H1 (cell line): ENCODE measurements around the gene ATP6AP1. TPM values are rescaled to one million over a fixed set of nuclear protein-coding genes. Genes with fewer than 3 reads are reported as not detected.

Experiments used
- CTCF ChIA-PET: fragments of 300-600 bp; sonication (Branson Sonifier 250); formaldehyde crosslinking; loops from one replicate; lab custom pipeline; 2021; ENCODE audit not compliant: partially characterized antibody; lab: Charles Lee
- POLR2A ChIA-PET: fragments of 300-600 bp; sonication (Branson Sonifier 250); formaldehyde crosslinking; loops from one replicate; lab custom pipeline; 2021; ENCODE audit warnings: inconsistent platforms; ENCODE audit not compliant: partially characterized antibody; lab: Charles Lee
- DNase-seq, 2 experiments: peaks; one replicate each; pipeline versions ENCODE4 v3.0.0 to v3.0.0-alpha.2; 2010 to 2022; ENCODE audit warnings: low spot score in 2 of 2, low read depth in 1 of 2, mixed read lengths in 1 of 2
- FAIRE-seq: peaks from 2 replicates; lab custom pipeline; 2011; peaks lifted over from hg19 to GRCh38; lab: Jason Lieb, UNC
- H2AFZ ChIP-seq: 2 replicates; pipeline ENCODE4 v1.8.1; 2012; ENCODE audit warnings: low read length, inconsistent platforms
- H2AK5ac ChIP-seq: 2 replicates; pipeline ENCODE4 v1.6.1; 2013; ENCODE audit warnings: low read depth, low read length
- H2BK120ac ChIP-seq: replicated peaks from 2 replicates; pipeline ENCODE3; 2013; ENCODE audit warnings: low read depth, low read length, inconsistent platforms
- H2BK12ac ChIP-seq: 2 replicates; pipeline ENCODE4 v1.6.1; 2013; ENCODE audit warnings: low read depth, low read length
- H2BK15ac ChIP-seq: 2 replicates; pipeline ENCODE4 v1.6.1; 2013; ENCODE audit warnings: low read length
- H2BK20ac ChIP-seq: 2 replicates; pipeline ENCODE4 v1.6.1; 2013; ENCODE audit warnings: low read length
- H2BK5ac ChIP-seq: 2 replicates; pipeline ENCODE4 v1.6.1; 2013; ENCODE audit warnings: low read depth, low read length
- H3K14ac ChIP-seq: 2 replicates; pipeline ENCODE4 v1.6.1; 2013; ENCODE audit warnings: inconsistent platforms; ENCODE audit not compliant: insufficient read length
- H3K18ac ChIP-seq: 2 replicates; pipeline ENCODE4 v1.6.1; 2013; ENCODE audit warnings: low read length; ENCODE audit errors: extremely low read depth
- H3K23ac ChIP-seq: 2 replicates; pipeline ENCODE4 v1.6.1; 2013; ENCODE audit warnings: inconsistent platforms; ENCODE audit not compliant: insufficient read length
- H3K23me2 ChIP-seq: 2 replicates; pipeline ENCODE4 v1.6.1; 2013; ENCODE audit warnings: low read depth, low read length
- H3K27ac ChIP-seq: 2 replicates; pipeline ENCODE4 v1.6.1; 2011; ENCODE audit warnings: low read depth, low read length, inconsistent platforms
- H3K27me3 ChIP-seq, 4 experiments: replicated peaks in 1 of 4; 1 replicate in 1 of 4; 2 replicates in 3 of 4; pipeline versions ENCODE4 v1.6.1 to v1.8.1; 2011 to 2013; ENCODE audit warnings: low read length in 3 of 4, mild to moderate bottlenecking in 3 of 4, inconsistent platforms in 2 of 4, mixed read lengths in 2 of 4, moderate library complexity in 1 of 4; ENCODE audit not compliant: control insufficient read depth in 3 of 4, insufficient read depth in 3 of 4; ENCODE audit errors: extremely low read depth in 1 of 4
- H3K36me3 ChIP-seq, 4 experiments: 2 replicates each; pipeline versions ENCODE4 v1.6.1 to v1.8.1; 2011 to 2013; ENCODE audit warnings: mild to moderate bottlenecking in 4 of 4, low read length in 3 of 4, moderate library complexity in 2 of 4, control low read depth in 1 of 4, inconsistent platforms in 1 of 4; ENCODE audit not compliant: insufficient read depth in 4 of 4, control insufficient read depth in 2 of 4
- H3K4ac ChIP-seq: replicated peaks from 2 replicates; pipeline ENCODE3; 2013; ENCODE audit warnings: low read length, low read depth, mixed read lengths, inconsistent platforms; ENCODE audit not compliant: insufficient read length
- H3K4me1 ChIP-seq, 4 experiments: replicated peaks in 1 of 4; 1 replicate in 1 of 4; 2 replicates in 3 of 4; pipeline versions ENCODE4 v1.6.1 to v1.8.1; 2011 to 2013; ENCODE audit warnings: low read length in 3 of 4, inconsistent platforms in 2 of 4, mixed read lengths in 1 of 4; ENCODE audit not compliant: insufficient read depth in 4 of 4, control insufficient read depth in 3 of 4
- H3K4me2 ChIP-seq, 2 experiments: 2 replicates each; pipeline versions ENCODE4 v1.6.1 to v1.8.1; 2011 to 2013; ENCODE audit warnings: low read depth in 2 of 2, low read length in 2 of 2, control low read depth in 1 of 2, inconsistent platforms in 1 of 2, mild to moderate bottlenecking in 1 of 2; ENCODE audit not compliant: insufficient read depth in 1 of 2
- H3K4me3 ChIP-seq, 4 experiments: fragments of 200-600, 300-600 bp in 1 of 4; sonication (generic), shearing (Covaris generic), sonication (Bioruptor Twin) in 1 of 4; 2 replicates each; pipeline versions ENCODE4 v1.5.1 to v1.8.1; 2011 to 2016; ENCODE audit warnings: low read length in 4 of 4, low read depth in 3 of 4, control low read depth in 2 of 4, inconsistent platforms in 2 of 4, mild to moderate bottlenecking in 2 of 4, mixed read lengths in 1 of 4, moderate library complexity in 1 of 4; ENCODE audit not compliant: insufficient read depth in 2 of 4; ENCODE audit errors: extremely low read depth in 1 of 4
- H3K56ac ChIP-seq: replicated peaks from 2 replicates; pipeline ENCODE3; 2013; ENCODE audit warnings: low read depth, mild to moderate bottlenecking, mixed read lengths, low read length, inconsistent platforms; ENCODE audit not compliant: insufficient read length
- H3K79me1 ChIP-seq: 2 replicates; pipeline ENCODE4 v1.6.1; 2013; ENCODE audit warnings: low read depth, low read length, control low read depth
- H3K79me2 ChIP-seq, 2 experiments: 2 replicates each; pipeline versions ENCODE4 v1.6.1 to v1.8.1; 2012 to 2013; ENCODE audit warnings: low read length in 2 of 2, mild to moderate bottlenecking in 2 of 2, inconsistent platforms in 1 of 2; ENCODE audit not compliant: insufficient read depth in 2 of 2, control insufficient read depth in 1 of 2
- H3K9ac ChIP-seq, 4 experiments: replicated peaks in 1 of 4; 1 replicate in 1 of 4; 2 replicates in 3 of 4; pipeline versions ENCODE4 v1.6.1 to v1.8.1; 2011 to 2013; ENCODE audit warnings: low read depth in 3 of 4, low read length in 3 of 4, control low read depth in 2 of 4, mild to moderate bottlenecking in 2 of 4, moderate library complexity in 2 of 4, inconsistent platforms in 1 of 4; ENCODE audit errors: extremely low read depth in 1 of 4
- H3K9me3 ChIP-seq, 2 experiments: 2 replicates each; pipeline versions ENCODE4 v1.6.1 to v1.8.1; 2012 to 2013; ENCODE audit warnings: mild to moderate bottlenecking in 2 of 2, moderate library complexity in 2 of 2, control low read depth in 1 of 2, inconsistent platforms in 1 of 2, low read depth in 1 of 2, low read length in 1 of 2, mixed read lengths in 1 of 2; ENCODE audit not compliant: insufficient read depth in 2 of 2
- H4K20me1 ChIP-seq, 2 experiments: replicated peaks in 1 of 2; 2 replicates each; pipeline versions ENCODE3 to v1.8.1; 2011 to 2013; ENCODE audit warnings: inconsistent platforms in 2 of 2, low read length in 2 of 2, mild to moderate bottlenecking in 1 of 2; ENCODE audit not compliant: insufficient read depth in 2 of 2, control insufficient read depth in 1 of 2
- H4K5ac ChIP-seq: 2 replicates; pipeline ENCODE4 v1.6.1; 2013; ENCODE audit warnings: low read length, low read depth, mixed read lengths, inconsistent platforms; ENCODE audit not compliant: insufficient read length
- H4K8ac ChIP-seq: 2 replicates; pipeline ENCODE4 v1.8.0; 2013; ENCODE audit warnings: mild to moderate bottlenecking, moderate library complexity, low read length, inconsistent platforms; ENCODE audit not compliant: insufficient read depth; ENCODE audit errors: extremely low read depth
- H4K91ac ChIP-seq: replicated peaks from 2 replicates; pipeline ENCODE3; 2013; ENCODE audit warnings: low read length, mixed read lengths, inconsistent platforms; ENCODE audit not compliant: insufficient read length
- BRCA1 ChIP-seq: IDR thresholded peaks from 2 replicates; pipeline ENCODE4 v1.6.1; 2012; ENCODE audit warnings: low read depth, low read length, improper control_type of control experiment
- CTBP2 ChIP-seq: IDR thresholded peaks from 2 replicates; pipeline ENCODE4 v1.7.0; 2011; ENCODE audit warnings: borderline replicate concordance, mild to moderate bottlenecking, moderate library complexity, mixed read lengths, low read length; ENCODE audit not compliant: insufficient read depth, insufficient read length
- EGR1 ChIP-seq: IDR thresholded peaks from 2 replicates; pipeline ENCODE4 v1.6.1; 2011; ENCODE audit warnings: low read depth, low read length, borderline replicate concordance
- SAP30 ChIP-seq: fragments of 300-600 bp; sonication (generic); IDR thresholded peaks from 2 replicates; pipeline ENCODE4 v1.7.1; 2012; ENCODE audit warnings: low read length, moderate library complexity, mild to moderate bottlenecking, inconsistent platforms; ENCODE audit not compliant: insufficient read depth, insufficient replicate concordance
- TAF1 ChIP-seq: IDR thresholded peaks from 2 replicates; pipeline ENCODE4 v1.6.1; 2011; ENCODE audit warnings: mild to moderate bottlenecking, low read depth, low read length
- WGBS, 2 experiments: shearing (Covaris generic) in 1 of 2; methylation state at CpG; one replicate each; pipeline versions ENCODE4 v1.1.6 to v1.1.7; 2013 to 2015; ENCODE audit warnings: low lambda C conversion rate in 2 of 2, mixed read lengths in 2 of 2, inconsistent platforms in 1 of 2, low coverage in 1 of 2, missing lambda C conversion rate in 1 of 2; ENCODE audit not compliant: insufficient replicate concordance in 2 of 2, insufficient coverage in 1 of 2, insufficient read length in 1 of 2; ENCODE audit errors: extremely low coverage in 1 of 2, missing lambda C conversion rate in 1 of 2; 5-methylcytosine and 5-hydroxymethylcytosine counted together
- polyA plus RNA-seq, 7 experiments: library from polyadenylated mRNA; depleted of rRNA in 3 of 7; stranded (reverse) in 5 of 7; unstranded in 2 of 7; fragments of >200 nt in 5 of 7; fragments of 200-250 nt in 2 of 7; gene quantifications; 1 replicate in 5 of 7; 2 replicates in 1 of 7; 4 replicates in 1 of 7; pipeline versions ENCODE4 v1.2.1 to v1.2.3, GENCODE V29; 2011 to 2013; ENCODE audit warnings: missing spikeins in 2 of 7, mixed read lengths in 2 of 7
- total RNA-seq: library from RNA; stranded (reverse); fragmentation: NEBNext Ultra II Directional; extraction: Animal tissue kit (Norgen Biotek cat#: 25700); gene quantifications from 2 replicates; pipeline ENCODE4 v1.2.1, GENCODE V29; 2021

ATP6AP1 gene
- total and polyA plus RNA-seq, 2 of the 8 experiments (the other 6 are each of a cell fraction or from before 2014, with no cell fraction given) = 44.6 to 80.8 TPM

DNA sequence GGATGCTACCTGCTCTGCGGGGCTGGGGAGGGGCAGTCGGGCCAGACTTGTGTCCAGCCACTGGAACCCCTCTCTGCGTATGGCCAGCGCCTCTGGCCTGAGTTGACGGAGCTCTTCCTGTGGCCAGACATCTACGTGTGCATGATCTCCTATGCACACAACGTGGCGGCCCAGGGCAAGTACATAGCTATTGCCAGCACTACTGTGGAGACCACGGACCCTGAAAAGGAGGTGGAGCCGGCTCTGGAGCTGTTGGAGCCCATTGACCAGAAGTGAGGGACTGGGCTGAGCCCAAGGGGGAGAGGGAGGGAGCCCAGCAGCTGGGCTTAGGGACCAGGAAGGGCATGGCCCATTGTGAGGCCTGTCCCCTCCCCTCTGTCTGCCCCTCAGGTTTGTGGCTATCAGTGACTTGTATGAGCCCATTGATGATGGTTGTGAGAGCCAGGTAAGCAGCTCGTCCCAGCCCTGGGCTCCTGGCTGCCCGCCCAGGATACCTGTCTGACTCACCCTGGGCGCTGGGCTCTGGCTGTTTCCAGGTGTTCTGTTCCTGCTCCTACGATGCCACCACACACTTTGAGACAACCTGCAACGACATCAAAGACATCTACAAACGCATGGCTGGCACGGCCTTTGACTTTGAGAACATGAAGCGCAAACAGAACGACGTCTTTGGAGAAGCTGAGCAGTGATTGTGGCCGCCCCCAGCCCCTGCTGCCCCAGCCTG, 13.7 kb downstream of the ATP6AP1 start:
- Histone ChIP-seq H3K4me1 (peaks cover 0 to 9% (median 5%) of the 10 kb centered on the region in 4 experiments; a peak in 6 of 7 replicates), H2BK15ac (no peak overlapping the region), H3K4me2 (no peak overlapping the region), H2AK5ac (no peak overlapping the region), H2AFZ (no peak overlapping the region), H4K91ac (no peak overlapping the region), H3K9ac (no peak overlapping the region), H3K23ac (no peak overlapping the region), H3K27me3 (no peaks in the 10 kb centered on the region), H4K5ac (no peak overlapping the region), H4K20me1 (peaks cover 0 to 13% of the 10 kb centered on the region in 2 experiments), H4K8ac (no peak overlapping the region), H3K79me2 (peaks cover 0 to 17% of the 10 kb centered on the region in 2 experiments; a peak in 2 of 4 replicates), H2BK20ac (no peak overlapping the region), H2BK12ac (no peak overlapping the region), H2BK5ac (no peak overlapping the region), H3K14ac (no peak overlapping the region), H3K27ac (no peak overlapping the region), H3K36me3 (peaks cover 0 to 27% (median 11%) of the 10 kb centered on the region in 4 experiments; a peak in 5 of 8 replicates), H3K79me1 (no peaks in the 10 kb centered on the region; the same call in 1 of the 2 replicates), H3K23me2 (peaks cover 6% of the 10 kb centered on the region; the same call in 1 of the 2 replicates), H3K4ac (no peak overlapping the region), H2BK120ac (no peak overlapping the region), H3K4me3 (no peak overlapping the region), H3K56ac (no peak overlapping the region), H3K18ac (no peak overlapping the region), H3K9me3 (no peaks in the 10 kb centered on the region)
- ChIA-PET POLR2A (interaction anchor here (0.8 to 2.9 kb wide), 6 partner anchors 36 to 80 kb away, joined by 3 to 9 read pairs (median 6); partner anchors contain the start of genes LAGE3, RPL10 and UBL4A), CTCF (interaction anchor here (0.6 to 1.5 kb wide), 3 partner anchors 12 to 43 kb away, joined by 3 to 4 read pairs (median 3); no protein-coding TSS in a partner anchor)
- 87% methylated on average over 13 of the region's 21 CpGs; no CpG with 5 or more reads in 1 of the 2 experiments for WGBS, 2 experiments
- TF ChIP-seq CTBP2 (no peak), BRCA1 (no peak), TAF1 (no peak), SAP30 (no peak), EGR1 (no peak)
- FAIRE-seq = no peak
- no peak for DNase-seq
